Measurements from ENCODE around the gene AGMO.

AGMO gene

DNA sequence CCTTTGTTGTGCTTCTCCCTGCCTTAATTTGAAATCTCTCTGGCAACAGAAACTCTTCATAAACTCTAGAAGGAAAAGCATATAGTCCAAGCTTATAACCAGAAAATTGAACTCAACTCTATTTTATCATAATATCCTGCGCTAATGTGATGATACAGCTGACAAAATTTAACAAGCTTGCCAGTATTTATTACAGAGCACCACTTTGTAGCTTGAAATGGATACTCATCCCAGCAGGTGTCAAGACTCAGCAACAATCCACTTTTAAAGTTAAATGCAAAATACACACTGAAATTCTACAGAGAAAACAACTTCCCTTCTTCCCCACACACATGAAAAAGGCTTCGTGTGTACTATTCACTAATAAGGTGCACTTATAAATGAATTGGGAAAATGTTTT lies 228.9 kb downstream of the AGMO start:
- Histone ChIP-seq H3K4me1 (ENCODE audit: control insufficient read depth, low read length) (no peaks in the 10 kb centered on the region), H4K20me1 (ENCODE audit: control insufficient read depth, insufficient read depth, low read depth, low read length) (no peaks in the 10 kb centered on the region), H3K9me3 (ENCODE audit: control insufficient read depth, insufficient read depth, low read length) (no peaks in the 10 kb centered on the region), H3K79me2 (ENCODE audit: control insufficient read depth, low read length) (no peaks in the 10 kb centered on the region), H3K9me2 (replicated peaks; ENCODE audit: control insufficient read depth, low read length) (no peaks in the 10 kb centered on the region), H3K4me2 (ENCODE audit: low read length) (no peak overlapping the region), H3K27ac (ENCODE audit: low read depth, low read length) (no peak overlapping the region), H3K4me3 (ENCODE audit: low read length) (no peak overlapping the region), H3K27me3 (ENCODE audit: control insufficient read depth, low read length) (no peaks in the 10 kb centered on the region), H3F3A (ENCODE audit: control insufficient read depth, insufficient read depth) (no peaks in the 10 kb centered on the region), H3K36me3 (ENCODE audit: control insufficient read depth, low read length) (no peaks in the 10 kb centered on the region)
- TF ChIP-seq EZH2phosphoT487 (IDR thresholded peaks at IDR 0.05; ENCODE audit: borderline replicate concordance, low read length), result no peak
- TF ChIP-seq, protein P1, sequence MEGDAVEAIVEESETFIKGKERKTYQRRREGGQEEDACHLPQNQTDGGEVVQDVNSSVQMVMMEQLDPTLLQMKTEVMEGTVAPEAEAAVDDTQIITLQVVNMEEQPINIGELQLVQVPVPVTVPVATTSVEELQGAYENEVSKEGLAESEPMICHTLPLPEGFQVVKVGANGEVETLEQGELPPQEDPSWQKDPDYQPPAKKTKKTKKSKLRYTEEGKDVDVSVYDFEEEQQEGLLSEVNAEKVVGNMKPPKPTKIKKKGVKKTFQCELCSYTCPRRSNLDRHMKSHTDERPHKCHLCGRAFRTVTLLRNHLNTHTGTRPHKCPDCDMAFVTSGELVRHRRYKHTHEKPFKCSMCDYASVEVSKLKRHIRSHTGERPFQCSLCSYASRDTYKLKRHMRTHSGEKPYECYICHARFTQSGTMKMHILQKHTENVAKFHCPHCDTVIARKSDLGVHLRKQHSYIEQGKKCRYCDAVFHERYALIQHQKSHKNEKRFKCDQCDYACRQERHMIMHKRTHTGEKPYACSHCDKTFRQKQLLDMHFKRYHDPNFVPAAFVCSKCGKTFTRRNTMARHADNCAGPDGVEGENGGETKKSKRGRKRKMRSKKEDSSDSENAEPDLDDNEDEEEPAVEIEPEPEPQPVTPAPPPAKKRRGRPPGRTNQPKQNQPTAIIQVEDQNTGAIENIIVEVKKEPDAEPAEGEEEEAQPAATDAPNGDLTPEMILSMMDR (IDR thresholded peaks at IDR 0.05; ENCODE audit: low read depth, low read length, poor library complexity, severe bottlenecking), result no peak

DNA sequence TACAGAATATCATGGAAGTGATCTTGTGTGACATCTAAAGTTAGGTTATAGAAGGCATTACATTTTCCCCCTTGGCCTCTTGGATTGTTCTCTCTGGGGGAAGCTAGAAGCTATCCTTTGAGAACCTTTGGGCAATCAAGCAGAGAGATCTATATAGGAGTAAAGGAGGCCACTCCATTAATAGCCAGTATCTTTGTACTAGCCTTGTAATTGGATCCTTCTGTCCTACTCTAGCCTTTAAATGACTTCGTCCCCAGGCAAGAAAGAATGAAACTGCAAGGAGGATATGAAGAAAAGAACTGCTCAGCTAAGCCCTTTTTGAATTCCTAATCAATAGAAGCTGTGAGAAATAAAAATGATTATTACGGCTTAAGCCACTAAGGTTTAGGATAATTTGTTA lies 230.9 kb downstream of the AGMO start:
- no peak for TF ChIP-seq EZH2phosphoT487 (IDR thresholded peaks at IDR 0.05; ENCODE audit: borderline replicate concordance, low read length)
- TF ChIP-seq, protein P1 (IDR thresholded peaks at IDR 0.05; ENCODE audit: low read depth, low read length, poor library complexity, severe bottlenecking), result no peak
- Histone ChIP-seq H3K9me3 (ENCODE audit: control insufficient read depth, insufficient read depth, low read length) (no peaks in the 10 kb centered on the region), H4K20me1 (ENCODE audit: control insufficient read depth, insufficient read depth, low read depth, low read length) (no peaks in the 10 kb centered on the region), H3K27ac (ENCODE audit: low read depth, low read length) (no peak overlapping the region), H3K4me2 (ENCODE audit: low read length) (no peak overlapping the region), H3K9me2 (replicated peaks; ENCODE audit: control insufficient read depth, low read length) (no peaks in the 10 kb centered on the region), H3F3A (ENCODE audit: control insufficient read depth, insufficient read depth) (no peaks in the 10 kb centered on the region), H3K79me2 (ENCODE audit: control insufficient read depth, low read length) (no peaks in the 10 kb centered on the region), H3K4me1 (ENCODE audit: control insufficient read depth, low read length) (no peaks in the 10 kb centered on the region), H3K27me3 (ENCODE audit: control insufficient read depth, low read length) (no peaks in the 10 kb centered on the region), H3K36me3 (ENCODE audit: control insufficient read depth, low read length) (no peaks in the 10 kb centered on the region), H3K4me3 (ENCODE audit: low read length) (no peak overlapping the region)

GRCh38 chr7:15327001-15327400 lies 234.8 kb downstream of the AGMO start:
- no peaks in the 10 kb centered on the region for H3K4me1 ChIP-seq (ENCODE audit: control insufficient read depth, low read length)
- H3K4me2 ChIP-seq (ENCODE audit: low read length), result no peak overlapping the region
- no peaks in the 10 kb centered on the region for H3K9me3 ChIP-seq (ENCODE audit: control insufficient read depth, insufficient read depth, low read length)
- H3K4me3 ChIP-seq (ENCODE audit: low read length), result no peak overlapping the region
- no peaks in the 10 kb centered on the region for H3K9me2 ChIP-seq (replicated peaks; ENCODE audit: control insufficient read depth, low read length)
- H3K27me3 ChIP-seq (ENCODE audit: control insufficient read depth, low read length), result no peaks in the 10 kb centered on the region
- TF ChIP-seq, protein P1 (IDR thresholded peaks at IDR 0.05; ENCODE audit: low read depth, low read length, poor library complexity, severe bottlenecking), result no peak
- TF ChIP-seq EZH2phosphoT487 (IDR thresholded peaks at IDR 0.05; ENCODE audit: borderline replicate concordance, low read length), result no peak
- H3K79me2 ChIP-seq (ENCODE audit: control insufficient read depth, low read length), result no peaks in the 10 kb centered on the region
- no peak overlapping the region for H3K27ac ChIP-seq (ENCODE audit: low read depth, low read length)
- no peaks in the 10 kb centered on the region for H4K20me1 ChIP-seq (ENCODE audit: control insufficient read depth, insufficient read depth, low read depth, low read length)
- H3F3A ChIP-seq (ENCODE audit: control insufficient read depth, insufficient read depth), result no peaks in the 10 kb centered on the region
- no peaks in the 10 kb centered on the region for H3K36me3 ChIP-seq (ENCODE audit: control insufficient read depth, low read length)
